NT2/D1 (cell line): ENCODE measurements around the gene ARHGAP32.

Experiments used
- YY1 ChIP-seq: IDR thresholded peaks from 2 replicates; pipeline ENCODE4 v1.6.1; 2011; ENCODE audit not compliant: insufficient read length, insufficient read depth
- ZNF274 ChIP-seq: IDR thresholded peaks from 2 replicates; pipeline ENCODE4 v1.6.1; 2011; ENCODE audit warnings: mild to moderate bottlenecking, low read depth, low read length

- TF ChIP-seq YY1 (no peak), ZNF274 (no peak)
Observed at GRCh38 chr11:128941573-128942271, 250.4 kb downstream of the ARHGAP32 start.
